Measurements from ENCODE around the gene COQ2.

- TF ChIP-seq SMC3 (IDR thresholded peaks at IDR 0.05; ENCODE audit: low read depth, low read length) (no peak), CTCF (IDR thresholded peaks at IDR 0.05) (no peak), YY1 (IDR thresholded peaks at IDR 0.05; ENCODE audit: low read depth) (no peak), FOXJ3 (CRISPR knock-in tag; IDR thresholded peaks at IDR 0.05) (no peak), EZH2phosphoT487 (IDR thresholded peaks at IDR 0.05; ENCODE audit: borderline replicate concordance, low read depth) (no peak), ELF1 (IDR thresholded peaks at IDR 0.05) (no peak), TAF1 (IDR thresholded peaks at IDR 0.05; ENCODE audit: borderline replicate concordance, low read depth, low read length) (no peak)
Measured at GRCh38 chr4:83229791-83230190, 54.8 kb downstream of the COQ2 start.

Data from SK-N-SH (cell line).